HG02588 (cell line): ENCODE results near the gene FIGNL1.
A peak's percentile ranks its signal among the peaks of the same experiment; 100 is the strongest.

Experiments used
- ATAC-seq: cut with Tn5 transposase; IDR thresholded peaks from one replicate; pipeline ENCODE4 v1.9.1; 2021; ENCODE audit warnings: mild to moderate bottlenecking, moderate library complexity; ENCODE audit not compliant: unreplicated experiment

FIGNL1 gene

DNA sequence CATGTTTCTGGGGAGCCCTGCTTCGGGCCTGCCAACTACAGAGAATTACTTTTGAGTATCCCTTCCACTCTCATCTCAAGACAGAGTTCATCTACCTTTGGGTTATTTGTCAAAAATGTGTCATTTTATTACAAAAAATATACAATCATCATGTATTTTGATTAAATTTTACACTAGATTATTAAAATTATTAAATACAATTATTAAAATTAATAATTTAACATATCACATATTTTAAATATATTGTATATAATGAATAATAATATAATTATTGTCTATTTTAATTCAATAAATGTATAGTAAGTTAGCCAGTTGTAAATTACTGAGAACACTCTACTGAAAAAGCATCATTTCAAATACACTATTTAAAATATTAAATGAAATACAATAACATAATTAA is 50.9 kb downstream of the FIGNL1 start:
- ATAC-seq, result no peak

DNA sequence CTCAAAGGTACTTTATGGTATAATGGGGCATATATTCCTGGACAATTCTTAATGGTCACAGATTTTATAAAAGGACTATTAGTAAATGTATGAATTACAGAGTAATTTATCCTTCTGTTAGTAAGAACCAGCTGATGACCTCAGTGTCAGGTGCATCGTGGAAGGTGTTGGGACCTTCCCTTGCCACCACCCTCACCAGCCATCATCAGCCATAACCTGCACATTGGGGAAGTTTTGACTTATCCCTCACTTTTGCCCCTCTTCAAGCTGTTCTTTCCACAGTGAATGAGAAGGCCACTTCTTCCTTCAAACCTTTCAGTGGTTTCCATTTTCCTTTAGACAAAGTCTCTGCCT is 52.2 kb downstream of the FIGNL1 start:
- ATAC-seq, result no peak

DNA sequence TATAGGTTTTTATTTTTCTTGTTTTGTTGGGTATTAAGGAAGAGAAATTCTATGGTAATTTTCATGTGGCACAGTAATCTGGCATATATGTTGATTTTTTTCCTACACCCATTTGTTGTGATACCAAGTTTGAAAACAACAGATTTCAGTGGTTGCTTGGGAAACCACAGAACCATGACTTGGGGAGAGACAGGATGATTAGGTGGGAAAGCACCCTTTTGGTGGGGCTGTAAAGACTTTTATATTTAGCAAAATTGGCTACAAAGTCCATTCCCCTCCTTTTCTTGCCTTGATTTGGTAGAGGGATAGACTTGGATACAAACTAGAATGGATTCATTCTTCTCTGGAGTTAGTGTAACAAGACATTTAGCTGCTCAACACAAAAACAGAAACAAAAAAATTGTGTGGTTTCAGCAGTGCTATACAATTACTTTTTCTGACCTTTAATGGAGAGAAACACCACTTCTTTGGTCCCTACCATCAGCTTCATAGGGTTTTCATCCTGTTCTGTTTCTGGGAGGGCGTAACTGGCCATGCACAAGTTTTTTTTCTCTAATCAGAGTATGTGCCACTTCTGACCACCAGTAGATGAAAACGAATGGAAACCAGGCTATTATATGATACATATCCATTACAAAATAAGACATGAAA is 52.7 kb downstream of the FIGNL1 start:
- peak; percentile 60 for ATAC-seq

DNA sequence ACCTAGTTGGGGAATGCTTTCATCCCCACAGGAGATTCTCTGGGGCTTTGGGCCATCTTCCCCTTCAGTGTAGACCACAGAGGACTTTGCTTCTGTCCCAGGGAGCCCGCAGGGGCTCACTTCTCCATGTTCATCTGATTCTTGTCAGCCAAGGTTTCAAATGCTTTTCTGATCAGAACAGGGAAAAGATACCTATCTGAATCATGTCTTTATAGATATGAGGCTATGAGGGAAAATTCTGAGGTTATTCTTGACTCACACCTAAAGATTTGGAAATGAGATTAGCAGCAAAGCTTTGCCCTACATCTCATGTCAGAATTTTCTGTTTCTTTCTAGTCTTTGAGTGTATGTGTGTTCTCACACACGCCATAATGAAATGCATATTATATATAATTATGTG is 53.3 kb downstream of the FIGNL1 start:
- ATAC-seq, result peak; percentile 7

DNA sequence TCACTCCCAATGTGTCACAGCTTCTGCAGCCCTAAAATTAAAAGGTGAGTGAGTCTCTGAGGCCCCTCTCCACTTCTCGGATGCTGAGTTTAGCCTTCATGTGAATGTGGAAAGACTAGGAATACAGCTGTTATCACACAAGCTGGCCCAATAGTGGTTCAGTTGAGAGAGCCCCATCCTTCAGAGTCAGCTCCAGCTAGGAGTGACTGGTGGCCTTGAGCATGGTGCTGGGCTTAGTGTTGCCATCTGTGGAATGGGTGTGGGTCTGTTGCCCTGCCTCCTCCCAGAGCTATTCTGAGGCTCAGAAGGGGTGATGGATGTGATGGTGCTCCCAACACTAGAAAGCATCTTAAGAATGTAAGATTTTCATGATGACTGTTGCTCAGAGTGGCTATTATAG is 55.8 kb downstream of the FIGNL1 start:
- no peak for ATAC-seq
